MM.1S (cell line): Measurements from ENCODE around the gene GTF2H4.

Experiments used
- CTCF ChIP-seq: fragments of 300-600 bp; sonication (generic); IDR thresholded peaks from 2 replicates; pipeline ENCODE4 v1.5.1; 2016; ENCODE audit warnings: antibody characterized with exemption, low read length, mixed read lengths
- EZH2 ChIP-seq: fragments of 300-600 bp; sonication (generic); optimal IDR thresholded peaks from 2 replicates; pipeline ENCODE3; 2017; ENCODE audit warnings: low read depth, mild to moderate bottlenecking, antibody characterized with exemption, low read length, mixed read lengths

- no peak for TF ChIP-seq CTCF
- TF ChIP-seq EZH2, result no peak
These were observed 22.5 kb downstream of the GTF2H4 start for GRCh38 chr6:30930506-30930905.
